Keratinocyte (primary cell): ENCODE results near the gene GTF2H4. TPM values are rescaled to one million over a fixed set of nuclear protein-coding genes. Genes with fewer than 3 reads are reported as not detected.

Source experiments
- DNase-seq: peaks from one replicate; pipeline ENCODE4 v3.0.0-alpha.2; 2011; ENCODE audit warnings: low read depth, missing footprints, low spot score
- FAIRE-seq: peaks from 2 replicates; lab custom pipeline; 2011; peaks lifted over from hg19 to GRCh38; lab: Jason Lieb, UNC
- H2AFZ ChIP-seq: 2 replicates; pipeline ENCODE4 v1.6.0; 2012; ENCODE audit warnings: low read length, control low read depth, inconsistent platforms; ENCODE audit not compliant: control insufficient read depth
- H3K27ac ChIP-seq: 2 replicates; pipeline ENCODE4 v1.5.1; 2011; ENCODE audit warnings: low read length; ENCODE audit not compliant: control insufficient read depth, insufficient read depth
- H3K27me3 ChIP-seq: 3 replicates; pipeline ENCODE4 v1.6.0; 2011; ENCODE audit warnings: low read length; ENCODE audit not compliant: control insufficient read depth, insufficient read depth; ENCODE audit errors: extremely low read depth
- H3K36me3 ChIP-seq, 2 experiments: 2 replicates in 1 of 2; 3 replicates in 1 of 2; pipeline ENCODE4 v1.5.1; 2011; ENCODE audit warnings: low read length in 2 of 2, mild to moderate bottlenecking in 1 of 2; ENCODE audit not compliant: control insufficient read depth in 2 of 2, insufficient read depth in 2 of 2; ENCODE audit errors: extremely low read depth in 1 of 2
- H3K4me1 ChIP-seq: 3 replicates; pipeline ENCODE4 v1.5.1; 2011; ENCODE audit warnings: low read length; ENCODE audit not compliant: control insufficient read depth, insufficient read depth; ENCODE audit errors: extremely low read depth
- H3K4me2 ChIP-seq: 3 replicates; pipeline ENCODE4 v1.6.0; 2011; ENCODE audit warnings: low read depth, low read length; ENCODE audit not compliant: control insufficient read depth, insufficient read depth; ENCODE audit errors: extremely low read depth
- H3K4me3 ChIP-seq, 3 experiments: fragments of 200-600 bp in 1 of 3; sonication (generic) in 1 of 3; 2 replicates in 2 of 3; 3 replicates in 1 of 3; pipeline ENCODE4 v1.5.1; 2011 to 2016; ENCODE audit warnings: low read length in 3 of 3, mild to moderate bottlenecking in 3 of 3, control low read depth in 2 of 3, inconsistent platforms in 1 of 3, low read depth in 1 of 3, mixed read lengths in 1 of 3, mixed run types in 1 of 3, moderate library complexity in 1 of 3; ENCODE audit not compliant: control insufficient read depth in 2 of 3, insufficient read depth in 2 of 3; ENCODE audit errors: extremely low read depth in 1 of 3
- H3K79me2 ChIP-seq: 2 replicates; pipeline ENCODE4 v1.6.0; 2012; ENCODE audit warnings: low read length; ENCODE audit not compliant: control insufficient read depth, insufficient read depth
- H3K9ac ChIP-seq: 3 replicates; pipeline ENCODE4 v1.6.0; 2011; ENCODE audit warnings: low read length; ENCODE audit not compliant: control insufficient read depth, insufficient read depth; ENCODE audit errors: extremely low read depth
- H3K9me1 ChIP-seq: 3 replicates; pipeline ENCODE4 v1.6.0; 2011; ENCODE audit warnings: low read length; ENCODE audit not compliant: control insufficient read depth, insufficient read depth; ENCODE audit errors: extremely low read depth
- H3K9me3 ChIP-seq: 2 replicates; pipeline ENCODE4 v1.5.1; 2012; ENCODE audit warnings: low read depth, low read length; ENCODE audit not compliant: control insufficient read depth
- H4K20me1 ChIP-seq: 3 replicates; pipeline ENCODE4 v1.6.0; 2011; ENCODE audit warnings: low read length; ENCODE audit not compliant: control insufficient read depth, insufficient read depth; ENCODE audit errors: extremely low read depth
- EZH2 ChIP-seq: IDR thresholded peaks from one replicate; pipeline ENCODE4 v1.6.1; 2012; ENCODE audit warnings: inconsistent platforms, mild to moderate bottlenecking, low read length, moderate library complexity
- dilution Hi-C: fragments of 300-500 bp; cut with MboI; formaldehyde crosslinking; loops from one replicate; pipeline ENCODE4 v1.7.0; 2020; ENCODE audit warnings: low sequenced_read_pairs; ENCODE audit not compliant: extremely low pct_ligation_motif_present
- polyA plus RNA-seq, 5 experiments: library from polyadenylated mRNA; depleted of rRNA in 3 of 5; stranded (reverse) in 3 of 5; stranded (forward) in 1 of 5; unstranded in 1 of 5; fragments of >200 nt; gene quantifications; 1 replicate in 1 of 5; 2 replicates in 3 of 5; 3 replicates in 1 of 5; pipeline versions ENCODE4 v1.2.1 to v1.2.3, GENCODE V29; 2011 to 2012; ENCODE audit warnings: missing spikeins in 2 of 5, low read depth in 1 of 5, low replicate concordance in 1 of 5
- TF ChIP-seq, protein P1 (sequence below), 3 experiments: IDR thresholded peaks in 1 of 3; conservative IDR thresholded peaks in 1 of 3; optimal IDR thresholded peaks in 1 of 3; 2 replicates in 2 of 3; 3 replicates in 1 of 3; pipeline versions ENCODE3 to v1.5.1; 2011; ENCODE audit warnings: low read length in 3 of 3, mild to moderate bottlenecking in 3 of 3, moderate library complexity in 2 of 3, control low read depth in 1 of 3, inconsistent platforms in 1 of 3; ENCODE audit not compliant: insufficient read depth in 2 of 3; ENCODE audit errors: extremely low read depth in 1 of 3

The GTF2H4 gene
- polyA plus RNA-seq, 1 donor (not counting 4 experiments of a cell fraction or from before 2014, with no cell fraction given), result 38.7 TPM

DNA sequence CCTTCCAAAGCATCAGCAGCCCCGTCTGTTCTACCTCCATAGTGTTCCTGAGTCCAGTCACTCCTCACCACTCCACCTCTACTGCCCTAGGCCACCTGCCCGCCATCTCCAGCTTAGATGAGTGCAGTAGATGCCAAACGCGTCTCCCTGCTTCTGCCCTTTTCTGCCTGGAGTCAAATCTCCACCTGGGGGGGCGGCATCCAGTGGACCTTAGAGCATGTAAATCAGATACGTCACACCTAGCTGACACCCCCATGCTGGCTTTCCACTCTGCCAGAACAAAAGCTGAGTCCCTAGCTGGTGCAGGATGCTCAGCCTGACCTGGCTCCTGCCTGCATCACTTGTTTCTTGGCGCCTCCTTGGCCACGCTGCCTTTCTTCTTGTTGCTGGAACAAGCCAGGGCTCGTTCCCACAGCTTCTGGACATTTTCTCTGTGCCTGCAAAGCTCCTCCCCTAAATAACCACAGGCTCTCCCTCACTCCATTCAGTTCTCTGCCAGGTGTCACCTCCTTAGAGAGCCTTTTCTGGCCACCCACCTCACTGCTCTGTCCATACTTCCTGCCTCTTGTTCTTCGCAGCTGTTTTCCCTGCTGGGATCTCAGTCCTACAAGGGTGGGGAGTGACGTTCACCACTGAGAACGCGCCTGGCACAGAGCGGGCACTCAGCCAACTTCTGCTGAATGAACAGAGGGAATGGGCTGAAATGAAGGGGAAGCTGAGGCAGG, 17.9 kb upstream of the GTF2H4 start:
- no peak for TF ChIP-seq EZH2
- TF ChIP-seq, protein P1, sequence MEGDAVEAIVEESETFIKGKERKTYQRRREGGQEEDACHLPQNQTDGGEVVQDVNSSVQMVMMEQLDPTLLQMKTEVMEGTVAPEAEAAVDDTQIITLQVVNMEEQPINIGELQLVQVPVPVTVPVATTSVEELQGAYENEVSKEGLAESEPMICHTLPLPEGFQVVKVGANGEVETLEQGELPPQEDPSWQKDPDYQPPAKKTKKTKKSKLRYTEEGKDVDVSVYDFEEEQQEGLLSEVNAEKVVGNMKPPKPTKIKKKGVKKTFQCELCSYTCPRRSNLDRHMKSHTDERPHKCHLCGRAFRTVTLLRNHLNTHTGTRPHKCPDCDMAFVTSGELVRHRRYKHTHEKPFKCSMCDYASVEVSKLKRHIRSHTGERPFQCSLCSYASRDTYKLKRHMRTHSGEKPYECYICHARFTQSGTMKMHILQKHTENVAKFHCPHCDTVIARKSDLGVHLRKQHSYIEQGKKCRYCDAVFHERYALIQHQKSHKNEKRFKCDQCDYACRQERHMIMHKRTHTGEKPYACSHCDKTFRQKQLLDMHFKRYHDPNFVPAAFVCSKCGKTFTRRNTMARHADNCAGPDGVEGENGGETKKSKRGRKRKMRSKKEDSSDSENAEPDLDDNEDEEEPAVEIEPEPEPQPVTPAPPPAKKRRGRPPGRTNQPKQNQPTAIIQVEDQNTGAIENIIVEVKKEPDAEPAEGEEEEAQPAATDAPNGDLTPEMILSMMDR (optimal IDR thresholded peaks at IDR 0.05 in 1 of 3, IDR thresholded peaks at IDR 0.05 in 1 of 3, conservative IDR thresholded peaks at IDR 0.05 in 1 of 3; ENCODE audit: extremely low read depth in 1 of 3, insufficient read depth in 2 of 3, low read length in 3 of 3), result no peak
- H3K36me3 ChIP-seq, result peaks cover 52 to 55% of the 10 kb centered on the region in 2 experiments
- peaks cover 30% of the 10 kb centered on the region for H4K20me1 ChIP-seq
- dilution Hi-C loops, result no loop called here
- H3K27ac ChIP-seq, result peak overlapping the region; percentile 22
- FAIRE-seq (peak; percentile 72), DNase-seq (no peak)
- H2AFZ ChIP-seq, result no peak overlapping the region
- no peaks in the 10 kb centered on the region for H3K27me3 ChIP-seq
- H3K9me1 ChIP-seq, result peaks cover 8% of the 10 kb centered on the region
- peak overlapping the region; percentile 40 for H3K4me2 ChIP-seq
- H3K4me3 ChIP-seq, result no peak overlapping the region
- no peaks in the 10 kb centered on the region for H3K9me3 ChIP-seq
- H3K79me2 ChIP-seq, result peaks cover 86% of the 10 kb centered on the region
- peaks cover 52% of the 10 kb centered on the region for H3K4me1 ChIP-seq
- no peak overlapping the region for H3K9ac ChIP-seq

GRCh38 chr6:30890646-30891449, 17.2 kb upstream of the GTF2H4 start:
- Histone ChIP-seq H3K4me2 (peak overlapping the region; percentile 40), H3K27ac (peak overlapping the region; percentile 22), H3K9me3 (no peaks in the 10 kb centered on the region), H3K9me1 (peaks cover 8% of the 10 kb centered on the region), H4K20me1 (peaks cover 30% of the 10 kb centered on the region), H3K9ac (no peak overlapping the region), H3K4me3 (no peak overlapping the region), H3K4me1 (peaks cover 44% of the 10 kb centered on the region), H3K36me3 (peaks cover 56 to 62% of the 10 kb centered on the region in 2 experiments), H3K27me3 (no peaks in the 10 kb centered on the region), H2AFZ (no peak overlapping the region), H3K79me2 (peaks cover 80% of the 10 kb centered on the region)
- TF ChIP-seq, protein P1 (optimal IDR thresholded peaks at IDR 0.05 in 1 of 3, IDR thresholded peaks at IDR 0.05 in 1 of 3, conservative IDR thresholded peaks at IDR 0.05 in 1 of 3; ENCODE audit: extremely low read depth in 1 of 3, insufficient read depth in 2 of 3, low read length in 3 of 3), result no peak
- TF ChIP-seq EZH2, result no peak
- no peak for FAIRE-seq
- no peak for DNase-seq
- dilution Hi-C loops, result no loop called here
